Spleen (tissue), 7 donors: ENCODE measurements around the gene KLRB1.

Experiments
- POLR2A ChIP-seq, 3 donors: fragments of 450-650 bp; IDR thresholded peaks; one replicate each; pipeline ENCODE4 v1.5.1; 2017; ENCODE audit warnings: antibody characterized with exemption in 3 of 3, mild to moderate bottlenecking in 1 of 3
- POLR2AphosphoS5 ChIP-seq, 3 donors: sonication (generic); formaldehyde crosslinking; IDR thresholded peaks; one replicate each; pipeline ENCODE4 v1.5.1; 2017; ENCODE audit warnings: antibody characterized with exemption in 3 of 3
- TF ChIP-seq, protein P1 (sequence below), 11 experiments: fragments of 200-600 bp in 7 of 11; fragments of 450-650 bp in 4 of 11; sonication (generic) in 4 of 11; IDR thresholded peaks in 8 of 11; conservative IDR thresholded peaks in 3 of 11; 1 replicate in 7 of 11; 2 replicates in 4 of 11; pipeline versions ENCODE4 v1.4.0 to v1.8.0; 2016 to 2021; ENCODE audit warnings: antibody characterized with exemption in 11 of 11, inconsistent platforms in 4 of 11, mild to moderate bottlenecking in 1 of 11
- donor health status: DM: no; HTN: no; CAD: no; lungs with moderate emphysema.
- donor health status: DM: no; HTN: no; CAD: no.
- donor health status: DM: no; HTN: no; CAD: no.

DNA sequence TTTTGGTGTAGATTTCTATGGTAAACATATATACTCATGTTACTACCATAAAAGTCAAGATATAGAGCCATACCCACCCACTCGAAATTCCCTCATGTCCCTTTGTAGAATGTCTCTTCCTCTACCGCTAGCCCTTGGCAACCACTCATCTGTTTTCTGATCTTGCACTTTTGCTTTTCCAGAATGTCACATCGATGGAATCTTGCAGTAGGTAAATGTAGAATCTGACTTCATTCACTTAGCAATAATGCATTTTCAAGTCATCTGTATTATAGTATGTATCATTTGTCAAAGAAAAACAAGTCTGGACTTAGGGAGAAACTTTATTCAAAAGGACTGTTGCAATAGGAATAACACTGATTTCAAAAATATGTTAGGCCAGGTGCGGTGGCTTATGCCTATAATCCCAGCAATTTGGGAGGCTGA, 42.4 kb upstream of the KLRB1 start:
- TF ChIP-seq, protein P1, sequence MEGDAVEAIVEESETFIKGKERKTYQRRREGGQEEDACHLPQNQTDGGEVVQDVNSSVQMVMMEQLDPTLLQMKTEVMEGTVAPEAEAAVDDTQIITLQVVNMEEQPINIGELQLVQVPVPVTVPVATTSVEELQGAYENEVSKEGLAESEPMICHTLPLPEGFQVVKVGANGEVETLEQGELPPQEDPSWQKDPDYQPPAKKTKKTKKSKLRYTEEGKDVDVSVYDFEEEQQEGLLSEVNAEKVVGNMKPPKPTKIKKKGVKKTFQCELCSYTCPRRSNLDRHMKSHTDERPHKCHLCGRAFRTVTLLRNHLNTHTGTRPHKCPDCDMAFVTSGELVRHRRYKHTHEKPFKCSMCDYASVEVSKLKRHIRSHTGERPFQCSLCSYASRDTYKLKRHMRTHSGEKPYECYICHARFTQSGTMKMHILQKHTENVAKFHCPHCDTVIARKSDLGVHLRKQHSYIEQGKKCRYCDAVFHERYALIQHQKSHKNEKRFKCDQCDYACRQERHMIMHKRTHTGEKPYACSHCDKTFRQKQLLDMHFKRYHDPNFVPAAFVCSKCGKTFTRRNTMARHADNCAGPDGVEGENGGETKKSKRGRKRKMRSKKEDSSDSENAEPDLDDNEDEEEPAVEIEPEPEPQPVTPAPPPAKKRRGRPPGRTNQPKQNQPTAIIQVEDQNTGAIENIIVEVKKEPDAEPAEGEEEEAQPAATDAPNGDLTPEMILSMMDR (IDR thresholded peaks at IDR 0.05 in 8 of 11, conservative IDR thresholded peaks at IDR 0.05 in 3 of 11): no peak
- TF ChIP-seq POLR2A (IDR thresholded peaks at IDR 0.05) (no peak), POLR2AphosphoS5 (IDR thresholded peaks at IDR 0.05) (no peak)
